Lower lobe of right lung (tissue), 2 donors: Measurements from ENCODE around the gene SERPINB12. TPM values are rescaled to one million over a fixed set of nuclear protein-coding genes. Genes with fewer than 3 reads are reported as not detected.

ENCODE experiments used
- ATAC-seq, 2 donors: fragments of 200-7000 bp; cut with Tn5 transposase; one replicate each; pipeline ENCODE4 v1.9.1; 2020 to 2022; ENCODE audit warnings: mild to moderate bottlenecking in 2 of 2, moderate library complexity in 2 of 2
- DNase-seq: peaks from one replicate; pipeline ENCODE4 v3.0.0-alpha.2; 2020
- H3K27ac ChIP-seq: fragments of 200-600 bp; one replicate; pipeline ENCODE4 v1.8.0; 2022
- H3K27me3 ChIP-seq: fragments of 200-600 bp; one replicate; pipeline ENCODE4 v1.8.0; 2022; ENCODE audit warnings: low read depth
- H3K36me3 ChIP-seq: fragments of 200-600 bp; one replicate; pipeline ENCODE4 v1.8.0; 2022; ENCODE audit warnings: mild to moderate bottlenecking
- H3K4me1 ChIP-seq: fragments of 200-600 bp; one replicate; pipeline ENCODE4 v1.8.0; 2022
- H3K4me3 ChIP-seq: fragments of 200-600 bp; one replicate; pipeline ENCODE4 v1.8.0; 2022; ENCODE audit warnings: mild to moderate bottlenecking
- H3K9me3 ChIP-seq: fragments of 200-600 bp; one replicate; pipeline ENCODE4 v1.8.0; 2022
- intact Hi-C: fragments of 100-400 bp; cut with DNase I; formaldehyde crosslinking; loops from one replicate; pipeline ENCODE4 v1.11.0; 2022
- total RNA-seq: library from RNA; stranded (reverse); fragmentation: NEBNext Ultra II Directional; extraction: Animal tissue kit (Norgen Biotek cat#: 25700); gene quantifications from one replicate; pipeline ENCODE4 v1.2.1, GENCODE V29; 2021
- TF ChIP-seq, protein P1 (sequence below): fragments of 200-600 bp; IDR thresholded peaks from one replicate; pipeline ENCODE4 v1.8.0; 2022; ENCODE audit warnings: antibody characterized with exemption, mild to moderate bottlenecking
- donor health status: DM: no; HTN: yes; CAD: no; lungs with severe emphysema.

The SERPINB12 gene
- total RNA-seq, 1 donor from 2014 or later, result not detected

DNA sequence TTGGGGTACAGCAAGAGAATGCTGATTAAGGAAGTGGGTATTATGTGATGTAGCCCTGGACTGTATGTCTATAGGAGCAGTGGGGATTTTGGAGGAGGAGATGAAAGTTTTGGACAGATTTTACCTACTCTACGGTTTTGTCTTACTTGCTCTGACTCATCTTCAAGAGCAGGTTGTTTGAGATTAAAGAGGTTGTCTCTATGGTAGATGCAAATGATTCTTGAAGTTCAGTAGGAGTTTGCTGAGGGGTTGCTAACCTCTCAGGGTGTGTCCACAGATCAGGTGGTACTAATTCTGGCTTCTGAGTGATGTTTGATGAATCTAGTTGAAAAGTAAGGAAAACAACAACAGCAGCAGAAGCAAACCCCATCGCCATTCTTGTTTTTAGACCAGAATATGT lies 9.7 kb upstream of the SERPINB12 start:
- Histone ChIP-seq H3K27me3 (no peaks in the 10 kb centered on the region), H3K9me3 (no peaks in the 10 kb centered on the region), H3K4me1 (no peaks in the 10 kb centered on the region), H3K36me3 (no peaks in the 10 kb centered on the region), H3K27ac (no peak overlapping the region), H3K4me3 (no peak overlapping the region)
- intact Hi-C loops, result no loop called here
- TF ChIP-seq, protein P1, sequence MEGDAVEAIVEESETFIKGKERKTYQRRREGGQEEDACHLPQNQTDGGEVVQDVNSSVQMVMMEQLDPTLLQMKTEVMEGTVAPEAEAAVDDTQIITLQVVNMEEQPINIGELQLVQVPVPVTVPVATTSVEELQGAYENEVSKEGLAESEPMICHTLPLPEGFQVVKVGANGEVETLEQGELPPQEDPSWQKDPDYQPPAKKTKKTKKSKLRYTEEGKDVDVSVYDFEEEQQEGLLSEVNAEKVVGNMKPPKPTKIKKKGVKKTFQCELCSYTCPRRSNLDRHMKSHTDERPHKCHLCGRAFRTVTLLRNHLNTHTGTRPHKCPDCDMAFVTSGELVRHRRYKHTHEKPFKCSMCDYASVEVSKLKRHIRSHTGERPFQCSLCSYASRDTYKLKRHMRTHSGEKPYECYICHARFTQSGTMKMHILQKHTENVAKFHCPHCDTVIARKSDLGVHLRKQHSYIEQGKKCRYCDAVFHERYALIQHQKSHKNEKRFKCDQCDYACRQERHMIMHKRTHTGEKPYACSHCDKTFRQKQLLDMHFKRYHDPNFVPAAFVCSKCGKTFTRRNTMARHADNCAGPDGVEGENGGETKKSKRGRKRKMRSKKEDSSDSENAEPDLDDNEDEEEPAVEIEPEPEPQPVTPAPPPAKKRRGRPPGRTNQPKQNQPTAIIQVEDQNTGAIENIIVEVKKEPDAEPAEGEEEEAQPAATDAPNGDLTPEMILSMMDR, result no peak
- no peak for ATAC-seq
- DNase-seq, result no peak

DNA sequence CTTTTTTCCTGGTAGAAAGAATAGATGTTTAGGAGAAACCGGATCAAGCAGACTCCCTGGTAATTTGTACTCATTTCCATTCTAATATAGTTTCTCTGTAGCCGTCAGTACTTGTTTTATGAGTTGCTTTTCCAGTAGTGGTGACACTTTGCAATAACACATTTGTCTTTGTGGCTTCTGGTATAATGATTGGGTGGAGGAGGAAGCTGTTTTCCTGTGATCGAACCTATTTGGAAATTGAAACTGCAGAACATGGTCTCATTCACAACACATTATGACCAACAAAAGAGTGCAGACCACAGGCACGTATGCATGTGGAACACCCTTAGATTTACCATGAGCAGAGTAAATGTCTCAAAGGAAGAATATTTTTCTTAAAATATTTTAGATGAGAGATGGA lies 7.6 kb upstream of the SERPINB12 start:
- DNase-seq, result no peak
- TF ChIP-seq, protein P1, result no peak
- intact Hi-C loops, result no loop called here
- ATAC-seq, result no peak
- Histone ChIP-seq H3K27ac (no peak overlapping the region), H3K27me3 (no peaks in the 10 kb centered on the region), H3K36me3 (no peaks in the 10 kb centered on the region), H3K4me3 (no peak overlapping the region), H3K4me1 (no peaks in the 10 kb centered on the region), H3K9me3 (no peaks in the 10 kb centered on the region)

DNA sequence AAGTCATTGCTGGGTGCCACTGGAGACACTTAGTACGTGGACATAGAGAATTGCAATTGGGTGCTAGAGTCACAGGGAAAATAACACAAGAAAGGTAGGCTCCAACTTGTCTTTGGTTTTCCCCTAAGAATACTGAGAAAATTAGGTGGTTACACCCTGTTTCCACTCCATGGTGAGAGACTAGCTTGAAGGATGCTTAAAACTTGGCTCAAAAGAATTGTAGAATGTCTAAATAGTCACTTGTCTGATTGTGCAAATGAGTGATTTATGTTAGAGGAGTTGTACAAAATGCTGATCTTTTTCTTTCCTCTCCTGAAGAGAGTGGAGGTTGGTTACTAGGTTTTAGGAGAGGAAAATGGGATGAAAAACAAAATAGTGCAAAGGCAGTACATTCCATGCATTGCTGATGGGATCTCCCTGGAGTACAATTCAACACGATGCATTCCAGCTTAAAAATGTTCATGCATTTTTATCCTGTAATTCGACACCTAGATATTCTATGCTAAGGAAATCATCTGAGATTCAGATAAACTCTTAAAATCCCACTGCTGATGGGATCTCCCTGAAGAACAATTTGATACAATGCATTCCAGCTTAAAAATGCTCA lies 2.2 kb upstream of the SERPINB12 start:
- no peaks in the 10 kb centered on the region for H3K27me3 ChIP-seq
- DNase-seq (no peak), ATAC-seq (no peak)
- H3K36me3 ChIP-seq, result no peaks in the 10 kb centered on the region
- intact Hi-C loops, result no loop called here
- no peaks in the 10 kb centered on the region for H3K4me1 ChIP-seq
- H3K9me3 ChIP-seq, result no peaks in the 10 kb centered on the region
- H3K4me3 ChIP-seq, result no peak overlapping the region
- no peak overlapping the region for H3K27ac ChIP-seq
- TF ChIP-seq, protein P1, result no peak

DNA sequence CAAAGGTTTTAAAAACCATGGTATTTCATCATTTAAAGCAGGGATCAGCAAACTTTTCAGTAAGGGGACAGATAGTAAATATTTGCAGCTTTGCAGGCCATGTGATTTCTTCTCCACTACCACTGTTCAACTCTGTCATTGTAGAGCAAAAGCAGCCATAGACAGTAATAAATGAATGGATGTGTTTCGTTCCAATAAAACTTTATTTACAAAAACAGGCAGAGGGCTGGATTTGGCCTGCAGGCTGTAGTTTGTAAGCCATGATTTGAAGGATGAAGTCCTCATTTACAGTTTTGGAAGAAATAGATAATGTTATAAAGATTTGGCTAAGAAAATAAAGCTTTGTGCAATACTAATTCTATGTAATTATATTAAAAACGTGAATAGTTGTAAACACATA lies 1.8 kb downstream of the SERPINB12 start:
- TF ChIP-seq, protein P1, result no peak
- ATAC-seq, result no peak
- Histone ChIP-seq H3K4me3 (no peak overlapping the region), H3K36me3 (no peaks in the 10 kb centered on the region), H3K4me1 (no peaks in the 10 kb centered on the region), H3K9me3 (no peaks in the 10 kb centered on the region), H3K27ac (no peak overlapping the region), H3K27me3 (no peaks in the 10 kb centered on the region)
- intact Hi-C loops, result no loop called here
- no peak for DNase-seq

DNA sequence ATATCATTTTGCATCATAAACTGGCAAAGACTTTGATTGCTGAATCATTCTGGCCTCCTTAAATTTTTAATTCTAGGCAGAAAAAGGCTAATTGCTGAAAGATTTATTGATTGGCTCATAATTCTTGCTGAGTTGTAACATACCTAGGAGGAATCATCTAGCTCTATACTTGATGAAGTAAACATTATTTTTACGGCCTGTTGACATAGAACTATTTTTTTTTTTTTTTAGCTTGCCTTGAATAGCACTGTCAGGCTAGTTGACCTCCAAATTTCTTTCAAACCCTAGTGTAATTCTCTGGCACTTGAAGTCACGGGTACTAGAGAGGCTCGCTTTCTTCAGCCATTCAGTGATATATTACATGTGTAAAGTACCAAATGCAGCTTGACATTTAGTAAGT lies 2.8 kb downstream of the SERPINB12 start:
- TF ChIP-seq, protein P1, result no peak
- Histone ChIP-seq H3K9me3 (no peaks in the 10 kb centered on the region), H3K27ac (no peak overlapping the region), H3K27me3 (no peaks in the 10 kb centered on the region), H3K4me3 (no peak overlapping the region), H3K4me1 (no peaks in the 10 kb centered on the region), H3K36me3 (no peaks in the 10 kb centered on the region)
- intact Hi-C loops, result no loop called here
- DNase-seq (no peak), ATAC-seq (no peak)
